Endodermal cell (in vitro differentiated cells): Measurements from ENCODE around the gene CDC42EP3. TPM values are rescaled to one million over a fixed set of nuclear protein-coding genes. Genes with fewer than 3 reads are reported as not detected.

Source experiments
- DNase-seq: peaks from one replicate; pipeline ENCODE4 v3.0.0-alpha.2; 2017
- H3K27ac ChIP-seq: 2 replicates; pipeline ENCODE4 v1.5.1; 2013; ENCODE audit warnings: mild to moderate bottlenecking, low read depth, low read length, moderate library complexity
- H3K27me3 ChIP-seq: 2 replicates; pipeline ENCODE4 v1.6.1; 2013; ENCODE audit warnings: mild to moderate bottlenecking, low read length, moderate library complexity; ENCODE audit not compliant: insufficient read depth, control insufficient read depth, poor library complexity, severe bottlenecking
- H3K36me3 ChIP-seq: 2 replicates; pipeline ENCODE4 v1.7.0; 2013; ENCODE audit warnings: mild to moderate bottlenecking, low read length, moderate library complexity; ENCODE audit not compliant: control insufficient read depth, insufficient read depth
- H3K4me1 ChIP-seq: one replicate; pipeline ENCODE4 v1.7.0; 2013; ENCODE audit warnings: low read length; ENCODE audit not compliant: control insufficient read depth, insufficient read depth
- H3K4me3 ChIP-seq: 2 replicates; pipeline ENCODE4 v1.5.1; 2013; ENCODE audit warnings: mild to moderate bottlenecking, low read length, moderate library complexity
- H3K9ac ChIP-seq: 2 replicates; pipeline ENCODE4 v1.6.1; 2013; ENCODE audit warnings: mild to moderate bottlenecking, low read length, moderate library complexity; ENCODE audit not compliant: poor library complexity, severe bottlenecking; ENCODE audit errors: extremely low read depth
- H3K9me3 ChIP-seq: 2 replicates; pipeline ENCODE4 v1.6.1; 2013; ENCODE audit warnings: mild to moderate bottlenecking, low read length, moderate library complexity; ENCODE audit not compliant: control insufficient read depth
- H3K27ac Mint-ChIP-seq: 2 replicates; pipeline ENCODE4 v1.8.0; 2020; ENCODE audit warnings: mixed read lengths
- H3K27me3 Mint-ChIP-seq: 2 replicates; pipeline ENCODE4 v1.8.0; 2021; ENCODE audit warnings: mild to moderate bottlenecking, mixed read lengths; ENCODE audit not compliant: insufficient read depth
- H3K36me3 Mint-ChIP-seq: 2 replicates; pipeline ENCODE4 v1.8.0; 2020; ENCODE audit warnings: low read depth, mixed read lengths
- H3K4me1 Mint-ChIP-seq: 2 replicates; pipeline ENCODE4 v1.8.0; 2020; ENCODE audit warnings: mixed read lengths
- H3K4me3 Mint-ChIP-seq: 2 replicates; pipeline ENCODE4 v1.8.0; 2020; ENCODE audit warnings: mild to moderate bottlenecking, moderate library complexity, mixed read lengths
- H3K9me3 Mint-ChIP-seq: 2 replicates; pipeline ENCODE4 v1.8.0; 2020; ENCODE audit warnings: mild to moderate bottlenecking, mixed read lengths
- CTCF ChIP-seq: fragments of 200-600 bp; sonication (generic); conservative IDR thresholded peaks from 2 replicates; pipeline ENCODE4 v1.5.0; 2021; ENCODE audit warnings: antibody characterized with exemption, mild to moderate bottlenecking
- WGBS, 2 experiments: methylation state at CpG; one replicate each; pipeline versions ENCODE4 v1.1.5 to v1.1.7; 2013; ENCODE audit warnings: missing lambda C conversion rate in 2 of 2, mixed read lengths in 1 of 2; ENCODE audit not compliant: insufficient coverage in 1 of 2, insufficient read length in 1 of 2; 5-methylcytosine and 5-hydroxymethylcytosine counted together
- total RNA-seq, 2 donors: library from RNA; stranded (reverse); fragmentation: NEBNext Ultra II Directional in 1 of 2; extraction: Animal tissue kit (Norgen Biotek cat#: 25700) in 1 of 2; gene quantifications; 2 replicates in 1 of 2; 3 replicates in 1 of 2; pipeline ENCODE4 v1.2.1, GENCODE V29; 2021

Gene CDC42EP3
- total RNA-seq, 2 donors from 2014 or later: 26.4 to 30.2 TPM

GRCh38 chr2:37672104-37672869 is 845 bp upstream of the CDC42EP3 start:
- H3K4me1 ChIP-seq: peaks cover 5% of the 10 kb centered on the region
- peaks cover 27% of the 10 kb centered on the region for H3K36me3 ChIP-seq
- H3K27ac ChIP-seq: peak overlapping the region; percentile 88
- H3K4me1 Mint-ChIP-seq: peaks cover 38% of the 10 kb centered on the region
- H3K36me3 Mint-ChIP-seq: peaks cover 2% of the 10 kb centered on the region
- no peaks in the 10 kb centered on the region for H3K27me3 ChIP-seq
- no peaks in the 10 kb centered on the region for H3K9me3 Mint-ChIP-seq
- H3K4me3 ChIP-seq: peak overlapping the region; percentile 85
- 0% methylated on average over 20 to 69 of the region's 69 CpGs for WGBS, 2 experiments
- H3K4me3 Mint-ChIP-seq: peak overlapping the region; percentile 84
- H3K27ac Mint-ChIP-seq: peak overlapping the region; percentile 88
- no peaks in the 10 kb centered on the region for H3K9me3 ChIP-seq
- H3K9ac ChIP-seq: peak overlapping the region; percentile 71
- peak; percentile 28 for TF ChIP-seq CTCF
- peaks cover 51% of the 10 kb centered on the region for H3K27me3 Mint-ChIP-seq
- DNase-seq: peak; percentile 98

- no peak for DNase-seq
- Histone ChIP-seq H3K36me3 (peaks cover 32% of the 10 kb centered on the region), H3K27me3 (no peaks in the 10 kb centered on the region), H3K4me1 (peaks cover 5% of the 10 kb centered on the region), H3K9me3 (no peaks in the 10 kb centered on the region), H3K4me3 (peak overlapping the region; percentile 85), H3K27ac (peak overlapping the region; percentile 88), H3K9ac (peak overlapping the region; percentile 71)
- Mint-ChIP-seq H3K27ac (peak overlapping the region; percentile 82), H3K27me3 (peaks cover 49% of the 10 kb centered on the region), H3K9me3 (no peaks in the 10 kb centered on the region), H3K36me3 (peaks cover 2% of the 10 kb centered on the region), H3K4me3 (peak overlapping the region; percentile 84), H3K4me1 (peaks cover 38% of the 10 kb centered on the region)
- 0% methylated on average over 6 to 29 of the region's 29 CpGs for WGBS, 2 experiments
- no peak for TF ChIP-seq CTCF
Observed at GRCh38 chr2:37671816-37672103, 318 bp upstream of the CDC42EP3 start.

GRCh38 chr2:37670378-37671008 is 949 bp downstream of the CDC42EP3 start:
- no peak for DNase-seq
- Histone ChIP-seq H3K9ac (peak overlapping the region; percentile 56), H3K27me3 (no peaks in the 10 kb centered on the region), H3K36me3 (peaks cover 37% of the 10 kb centered on the region), H3K27ac (peak overlapping the region; percentile 17), H3K4me3 (peak overlapping the region; percentile 97), H3K9me3 (no peaks in the 10 kb centered on the region), H3K4me1 (peaks cover 5% of the 10 kb centered on the region)
- Mint-ChIP-seq H3K4me1 (peaks cover 40% of the 10 kb centered on the region), H3K27ac (no peak overlapping the region), H3K36me3 (peaks cover 2% of the 10 kb centered on the region), H3K4me3 (peak overlapping the region; percentile 84), H3K9me3 (no peaks in the 10 kb centered on the region), H3K27me3 (peaks cover 42% of the 10 kb centered on the region)
- WGBS, 2 experiments: 5 to 8% methylated on average over 7 to 11 of the region's 11 CpGs
- TF ChIP-seq CTCF: no peak
